NCI-H226 (cell line): ENCODE measurements around the gene BARHL1.

Source experiments
- DNase-seq: peaks from one replicate; pipeline ENCODE4 v3.0.0-alpha.2; 2015

Gene BARHL1

GRCh38 chr9:132588501-132589147 lies 6.2 kb downstream of the BARHL1 start:
- no peak for DNase-seq

- no peak for DNase-seq
These were observed 7.0 kb downstream of the BARHL1 start for GRCh38 chr9:132589148-132590036.

GRCh38 chr9:132590037-132590317 lies 7.6 kb downstream of the BARHL1 start:
- DNase-seq, result no peak

- DNase-seq, result no peak
These were observed 8.1 kb downstream of the BARHL1 start for GRCh38 chr9:132590318-132591182.

- DNase-seq, result no peak
These were observed 8.8 kb downstream of the BARHL1 start for GRCh38 chr9:132591244-132591643.

- no peak for DNase-seq
These were observed 9.4 kb downstream of the BARHL1 start for GRCh38 chr9:132591751-132592314.

GRCh38 chr9:132592451-132592850 lies 10.0 kb downstream of the BARHL1 start:
- no peak for DNase-seq

GRCh38 chr9:132594412-132594811 lies 12.0 kb downstream of the BARHL1 start:
- no peak for DNase-seq

GRCh38 chr9:132595319-132595718 lies 12.9 kb downstream of the BARHL1 start:
- no peak for DNase-seq

- no peak for DNase-seq
These were observed 13.8 kb downstream of the BARHL1 start for GRCh38 chr9:132596200-132596599.

- DNase-seq, result no peak
These were observed 14.8 kb downstream of the BARHL1 start for GRCh38 chr9:132597073-132597775.

GRCh38 chr9:132600326-132600984 lies 18.0 kb downstream of the BARHL1 start:
- no peak for DNase-seq

GRCh38 chr9:132602207-132602606 lies 19.8 kb downstream of the BARHL1 start:
- DNase-seq, result no peak

- no peak for DNase-seq
These were observed 23.0 kb downstream of the BARHL1 start for GRCh38 chr9:132605387-132605786.

GRCh38 chr9:132606066-132606465 lies 23.7 kb downstream of the BARHL1 start:
- no peak for DNase-seq

GRCh38 chr9:132609184-132609583 lies 26.8 kb downstream of the BARHL1 start:
- no peak for DNase-seq

- no peak for DNase-seq
These were observed 27.4 kb downstream of the BARHL1 start for GRCh38 chr9:132609829-132610228.

GRCh38 chr9:132610661-132611060 lies 28.3 kb downstream of the BARHL1 start:
- no peak for DNase-seq

GRCh38 chr9:132614324-132614723 lies 31.9 kb downstream of the BARHL1 start:
- DNase-seq, result no peak

- no peak for DNase-seq
These were observed 33.4 kb downstream of the BARHL1 start for GRCh38 chr9:132615774-132616173.

- DNase-seq, result no peak
These were observed 34.3 kb downstream of the BARHL1 start for GRCh38 chr9:132616725-132617124.

GRCh38 chr9:132622159-132622558 lies 39.8 kb downstream of the BARHL1 start:
- DNase-seq, result no peak
